ENCODE measurements around the gene ADAM30. TPM values are rescaled to one million over a fixed set of nuclear protein-coding genes. Genes with fewer than 3 reads are reported as not detected.

The ADAM30 gene
- total and polyA plus RNA-seq, 2 donors (not counting 1 experiment from before 2014, with no cell fraction given): not detected

DNA sequence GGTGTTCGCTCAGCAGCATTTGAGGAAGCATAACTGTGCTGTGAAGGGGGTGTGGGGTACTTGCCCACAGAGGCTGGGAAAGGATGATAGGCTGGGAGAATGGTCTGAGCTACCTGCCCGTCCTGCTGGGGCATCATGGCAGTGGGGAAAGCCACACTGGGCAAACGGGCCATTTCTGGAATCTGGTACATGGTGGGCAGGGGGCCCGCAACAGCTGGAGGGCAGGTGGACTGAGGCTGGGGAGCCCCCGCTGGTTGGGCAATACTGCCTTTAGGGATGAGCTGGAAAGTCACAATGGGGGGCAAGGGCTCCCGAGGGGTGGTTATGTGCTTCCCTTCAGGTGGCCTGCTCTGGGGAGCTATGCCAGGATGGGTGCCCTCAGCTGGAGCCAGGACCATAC, 19.2 kb upstream of the ADAM30 start:
- DNase-seq (ENCODE audit: low read depth in 2 of 2): no peak
- no peak for TF ChIP-seq EZH2 (IDR thresholded peaks at IDR 0.05; ENCODE audit: low read length, missing control alignments)
- TF ChIP-seq, protein P1, sequence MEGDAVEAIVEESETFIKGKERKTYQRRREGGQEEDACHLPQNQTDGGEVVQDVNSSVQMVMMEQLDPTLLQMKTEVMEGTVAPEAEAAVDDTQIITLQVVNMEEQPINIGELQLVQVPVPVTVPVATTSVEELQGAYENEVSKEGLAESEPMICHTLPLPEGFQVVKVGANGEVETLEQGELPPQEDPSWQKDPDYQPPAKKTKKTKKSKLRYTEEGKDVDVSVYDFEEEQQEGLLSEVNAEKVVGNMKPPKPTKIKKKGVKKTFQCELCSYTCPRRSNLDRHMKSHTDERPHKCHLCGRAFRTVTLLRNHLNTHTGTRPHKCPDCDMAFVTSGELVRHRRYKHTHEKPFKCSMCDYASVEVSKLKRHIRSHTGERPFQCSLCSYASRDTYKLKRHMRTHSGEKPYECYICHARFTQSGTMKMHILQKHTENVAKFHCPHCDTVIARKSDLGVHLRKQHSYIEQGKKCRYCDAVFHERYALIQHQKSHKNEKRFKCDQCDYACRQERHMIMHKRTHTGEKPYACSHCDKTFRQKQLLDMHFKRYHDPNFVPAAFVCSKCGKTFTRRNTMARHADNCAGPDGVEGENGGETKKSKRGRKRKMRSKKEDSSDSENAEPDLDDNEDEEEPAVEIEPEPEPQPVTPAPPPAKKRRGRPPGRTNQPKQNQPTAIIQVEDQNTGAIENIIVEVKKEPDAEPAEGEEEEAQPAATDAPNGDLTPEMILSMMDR (conservative IDR thresholded peaks at IDR 0.05 in 1 of 2, IDR thresholded peaks at IDR 0.05 in 1 of 2; ENCODE audit: low read depth in 1 of 2, low read length in 2 of 2): no peak
- Histone ChIP-seq H3K9me3 (ENCODE audit: control insufficient read depth, insufficient read depth, low read depth, low read length) (no peaks in the 10 kb centered on the region), H3K4me1 (ENCODE audit: control insufficient read depth, extremely low read depth, insufficient read depth, low read length) (no peaks in the 10 kb centered on the region), H4K20me1 (ENCODE audit: control insufficient read depth, extremely low read depth, insufficient read depth, low read length) (no peaks in the 10 kb centered on the region), H3K9ac (ENCODE audit: insufficient read depth, low read length) (no peak overlapping the region), H3K36me3 (ENCODE audit: control insufficient read depth, insufficient read depth, low read length) (peaks cover 27% of the 10 kb centered on the region), H3K27me3 (ENCODE audit: control insufficient read depth, insufficient read depth, low read length) (no peaks in the 10 kb centered on the region), H2AFZ (ENCODE audit: low read length) (no peak overlapping the region), H3K79me2 (ENCODE audit: control insufficient read depth, insufficient read depth, low read length) (no peaks in the 10 kb centered on the region), H3K4me3 (replicated peaks in 1 of 4; ENCODE audit: control extremely low read depth in 1 of 4, insufficient read depth in 1 of 4, low read depth in 3 of 4, low read length in 4 of 4) (no peak overlapping the region), H3K4me2 (ENCODE audit: extremely low read depth, insufficient read depth, low read length) (no peak overlapping the region), H3K27ac (ENCODE audit: insufficient read depth, low read length) (no peak overlapping the region)

GRCh38 chr1:119914071-119914470, 17.8 kb upstream of the ADAM30 start:
- TF ChIP-seq, protein P1 (conservative IDR thresholded peaks at IDR 0.05 in 1 of 2, IDR thresholded peaks at IDR 0.05 in 1 of 2; ENCODE audit: low read depth in 1 of 2, low read length in 2 of 2): no peak
- TF ChIP-seq EZH2 (IDR thresholded peaks at IDR 0.05; ENCODE audit: low read length, missing control alignments): no peak
- H3K9me3 ChIP-seq (ENCODE audit: control insufficient read depth, insufficient read depth, low read depth, low read length): no peaks in the 10 kb centered on the region
- no peak overlapping the region for H3K4me3 ChIP-seq (replicated peaks in 1 of 4; ENCODE audit: control extremely low read depth in 1 of 4, insufficient read depth in 1 of 4, low read depth in 3 of 4, low read length in 4 of 4)
- H3K9ac ChIP-seq (ENCODE audit: insufficient read depth, low read length): no peak overlapping the region
- H3K4me2 ChIP-seq (ENCODE audit: extremely low read depth, insufficient read depth, low read length): no peak overlapping the region
- H3K27ac ChIP-seq (ENCODE audit: insufficient read depth, low read length): no peak overlapping the region
- peak in 1 of 2 donors; percentile 59 for DNase-seq (ENCODE audit: low read depth in 2 of 2)
- H4K20me1 ChIP-seq (ENCODE audit: control insufficient read depth, extremely low read depth, insufficient read depth, low read length): no peaks in the 10 kb centered on the region
- no peak overlapping the region for H2AFZ ChIP-seq (ENCODE audit: low read length)
- no peaks in the 10 kb centered on the region for H3K4me1 ChIP-seq (ENCODE audit: control insufficient read depth, extremely low read depth, insufficient read depth, low read length)
- no peaks in the 10 kb centered on the region for H3K79me2 ChIP-seq (ENCODE audit: control insufficient read depth, insufficient read depth, low read length)
- H3K27me3 ChIP-seq (ENCODE audit: control insufficient read depth, insufficient read depth, low read length): no peaks in the 10 kb centered on the region
- peaks cover 22% of the 10 kb centered on the region for H3K36me3 ChIP-seq (ENCODE audit: control insufficient read depth, insufficient read depth, low read length)

DNA sequence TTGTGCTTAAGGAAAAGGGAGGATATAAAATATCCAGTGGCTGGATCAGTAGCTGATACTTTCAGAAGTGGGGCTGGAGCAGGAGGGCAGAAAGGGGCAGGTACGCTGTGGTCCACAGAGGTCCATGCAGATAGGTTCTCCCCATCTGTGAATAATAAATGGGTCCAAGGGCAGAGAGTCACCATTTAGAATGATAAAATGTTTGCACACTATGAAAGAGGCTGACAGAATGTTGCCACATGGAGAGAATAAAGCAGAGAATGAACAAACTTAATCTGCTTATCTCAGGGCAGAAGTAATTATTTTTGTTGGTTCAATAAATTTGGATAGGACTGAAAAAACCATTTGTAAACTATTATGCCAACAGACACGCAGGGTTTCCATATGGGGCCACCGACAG, 16.6 kb upstream of the ADAM30 start:
- Histone ChIP-seq H3K27ac (ENCODE audit: insufficient read depth, low read length) (no peak overlapping the region), H3K36me3 (ENCODE audit: control insufficient read depth, insufficient read depth, low read length) (peaks cover 18% of the 10 kb centered on the region), H3K9ac (ENCODE audit: insufficient read depth, low read length) (no peak overlapping the region), H4K20me1 (ENCODE audit: control insufficient read depth, extremely low read depth, insufficient read depth, low read length) (no peaks in the 10 kb centered on the region), H3K79me2 (ENCODE audit: control insufficient read depth, insufficient read depth, low read length) (no peaks in the 10 kb centered on the region), H3K4me2 (ENCODE audit: extremely low read depth, insufficient read depth, low read length) (no peak overlapping the region), H3K9me3 (ENCODE audit: control insufficient read depth, insufficient read depth, low read depth, low read length) (no peaks in the 10 kb centered on the region), H2AFZ (ENCODE audit: low read length) (no peak overlapping the region), H3K4me1 (ENCODE audit: control insufficient read depth, extremely low read depth, insufficient read depth, low read length) (no peaks in the 10 kb centered on the region), H3K4me3 (replicated peaks in 1 of 4; ENCODE audit: control extremely low read depth in 1 of 4, insufficient read depth in 1 of 4, low read depth in 3 of 4, low read length in 4 of 4) (no peak overlapping the region), H3K27me3 (ENCODE audit: control insufficient read depth, insufficient read depth, low read length) (no peaks in the 10 kb centered on the region)
- DNase-seq (ENCODE audit: low read depth in 2 of 2): no peak
- TF ChIP-seq, protein P1 (conservative IDR thresholded peaks at IDR 0.05 in 1 of 2, IDR thresholded peaks at IDR 0.05 in 1 of 2; ENCODE audit: low read depth in 1 of 2, low read length in 2 of 2): no peak
- no peak for TF ChIP-seq EZH2 (IDR thresholded peaks at IDR 0.05; ENCODE audit: low read length, missing control alignments)
